Upper lobe of left lung (tissue), 6 donors: ENCODE measurements around the gene CDX2. TPM values are rescaled to one million over a fixed set of nuclear protein-coding genes. Genes with fewer than 3 reads are reported as not detected.

Experiments
- ATAC-seq, 2 donors: fragments of 200-7000 bp; cut with Tn5 transposase; one replicate each; pipeline ENCODE4 v1.9.1; 2022; ENCODE audit warnings: mild to moderate bottlenecking in 2 of 2, moderate library complexity in 2 of 2; ENCODE audit not compliant: low FRiP score in 2 of 2
- DNase-seq, 2 donors: peaks; one replicate each; pipeline ENCODE4 v3.0.0-alpha.2; 2019 to 2020
- H3K27ac ChIP-seq, 4 donors: fragments of 200-600 bp; sonication (generic); one replicate each; pipeline ENCODE4 v1.5.1; 2016 to 2019
- H3K27me3 ChIP-seq, 4 donors: fragments of 200-600 bp; sonication (generic); one replicate each; pipeline ENCODE4 v1.5.1; 2017 to 2019
- H3K36me3 ChIP-seq, 4 donors: fragments of 200-600 bp; sonication (generic); one replicate each; pipeline ENCODE4 v1.5.1; 2016 to 2019
- H3K4me1 ChIP-seq, 4 donors: fragments of 200-600 bp; sonication (generic); one replicate each; pipeline ENCODE4 v1.5.1; 2018 to 2019
- H3K4me3 ChIP-seq, 4 donors: fragments of 200-600 bp; sonication (generic); one replicate each; pipeline ENCODE4 v1.5.1; 2017 to 2019; ENCODE audit warnings: mild to moderate bottlenecking in 2 of 4, moderate library complexity in 1 of 4
- H3K9me3 ChIP-seq, 4 donors: fragments of 200-600 bp; sonication (generic); one replicate each; pipeline ENCODE4 v1.5.1; 2018 to 2019
- EP300 ChIP-seq, 4 donors: sonication (generic); formaldehyde crosslinking; IDR thresholded peaks; one replicate each; pipeline ENCODE4 v1.5.1; 2017; ENCODE audit warnings: antibody characterized with exemption in 4 of 4, control low read depth in 2 of 4
- POLR2A ChIP-seq, 4 donors: fragments of 450-650 bp; IDR thresholded peaks; one replicate each; pipeline ENCODE4 v1.5.1; 2016 to 2017; ENCODE audit warnings: antibody characterized with exemption in 4 of 4, mild to moderate bottlenecking in 2 of 4
- POLR2AphosphoS5 ChIP-seq, 2 donors: sonication (generic); formaldehyde crosslinking; IDR thresholded peaks; one replicate each; pipeline ENCODE4 v1.5.1; 2017; ENCODE audit warnings: antibody characterized with exemption in 2 of 2
- WGBS, 2 donors: methylation state at CpG; one replicate each; pipeline ENCODE4 v1.1.5; 2017 to 2018; 5-methylcytosine and 5-hydroxymethylcytosine counted together
- small RNA-seq, 4 donors: library from RNA; depleted of rRNA; stranded (forward); fragments of <200 nt; gene quantifications; one replicate each; pipeline ENCODE3, GENCODE V24; 2016
- total RNA-seq, 6 donors: library from RNA; depleted of rRNA in 4 of 6; stranded (reverse); fragments of >200 nt in 4 of 6; gene quantifications; one replicate each; pipeline versions ENCODE4 v1.1.0 to v1.2.1, GENCODE V29; 2016 to 2021
- TF ChIP-seq, protein P1 (sequence below), 6 experiments: fragments of 450-650 bp in 4 of 6; fragments of 200-600 bp in 2 of 6; sonication (generic) in 2 of 6; IDR thresholded peaks; one replicate each; pipeline ENCODE4 v1.5.1; 2016 to 2019; ENCODE audit warnings: antibody characterized with exemption in 6 of 6
- donor health status: DM: no; HTN: no; CAD: no; lungs with moderate emphysema.
- donor health status: DM: no; HTN: yes; CAD: no; lungs with severe emphysema.

Gene CDX2
- total RNA-seq, 6 donors from 2014 or later = 0.14 TPM; not detected in 5

DNA sequence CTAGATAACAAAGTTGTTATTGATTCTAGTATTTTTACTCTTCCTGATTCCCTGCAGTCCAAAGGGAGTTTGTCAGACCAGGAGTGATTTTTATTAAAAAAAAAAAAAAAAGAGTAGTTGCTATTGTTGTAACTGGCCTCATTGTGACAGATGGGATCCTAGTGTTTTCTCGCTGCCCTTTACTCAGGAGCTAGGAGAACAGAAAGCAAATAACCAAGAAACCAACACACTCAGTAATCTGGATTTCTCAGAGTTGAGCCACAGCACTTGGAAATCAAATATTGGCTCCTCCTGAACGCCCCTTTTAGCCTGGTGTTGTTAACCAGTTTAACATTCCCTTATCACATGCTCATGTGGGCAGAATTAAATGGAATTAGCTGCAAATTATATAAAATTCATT lies 57.6 kb downstream of the CDX2 start:
- DNase-seq (no peak), ATAC-seq (no peak)
- TF ChIP-seq POLR2AphosphoS5 (IDR thresholded peaks at IDR 0.05) (no peak), EP300 (IDR thresholded peaks at IDR 0.05) (no peak), POLR2A (IDR thresholded peaks at IDR 0.05) (no peak)
- TF ChIP-seq, protein P1, sequence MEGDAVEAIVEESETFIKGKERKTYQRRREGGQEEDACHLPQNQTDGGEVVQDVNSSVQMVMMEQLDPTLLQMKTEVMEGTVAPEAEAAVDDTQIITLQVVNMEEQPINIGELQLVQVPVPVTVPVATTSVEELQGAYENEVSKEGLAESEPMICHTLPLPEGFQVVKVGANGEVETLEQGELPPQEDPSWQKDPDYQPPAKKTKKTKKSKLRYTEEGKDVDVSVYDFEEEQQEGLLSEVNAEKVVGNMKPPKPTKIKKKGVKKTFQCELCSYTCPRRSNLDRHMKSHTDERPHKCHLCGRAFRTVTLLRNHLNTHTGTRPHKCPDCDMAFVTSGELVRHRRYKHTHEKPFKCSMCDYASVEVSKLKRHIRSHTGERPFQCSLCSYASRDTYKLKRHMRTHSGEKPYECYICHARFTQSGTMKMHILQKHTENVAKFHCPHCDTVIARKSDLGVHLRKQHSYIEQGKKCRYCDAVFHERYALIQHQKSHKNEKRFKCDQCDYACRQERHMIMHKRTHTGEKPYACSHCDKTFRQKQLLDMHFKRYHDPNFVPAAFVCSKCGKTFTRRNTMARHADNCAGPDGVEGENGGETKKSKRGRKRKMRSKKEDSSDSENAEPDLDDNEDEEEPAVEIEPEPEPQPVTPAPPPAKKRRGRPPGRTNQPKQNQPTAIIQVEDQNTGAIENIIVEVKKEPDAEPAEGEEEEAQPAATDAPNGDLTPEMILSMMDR (IDR thresholded peaks at IDR 0.05) = no peak
- Histone ChIP-seq H3K4me3 (no peak overlapping the region), H3K9me3 (no peaks in the 10 kb centered on the region), H3K4me1 (no peaks in the 10 kb centered on the region), H3K27me3 (peaks cover 2 to 19% (median 7%) of the 10 kb centered on the region in 4 donors), H3K36me3 (no peaks in the 10 kb centered on the region), H3K27ac (no peak overlapping the region)
- 36 to 50% methylated on average over 2 of the region's 2 CpGs for WGBS, 2 donors

Small RNA genes lying within 50 kb of the gene (small RNA-seq; reads per million reads assigned to genes)
- gene ATP5F1EP2 (0 reads per million in 4 donors), gene RN7SL272P (0 to 0.12 (median 0) reads per million in 4 donors)

Other genes with a start within 250 kb of the CDX2 start
- gene GSX1, start 176.8 kb downstream of the CDX2 start, total RNA-seq = not detected
- gene PDX1, start 49.3 kb downstream of the CDX2 start, total RNA-seq = not detected
- gene URAD, start 19.4 kb upstream of the CDX2 start, total RNA-seq = under 1 TPM in 1 of 6 donors, not detected in 5; 0.27 TPM
- gene FLT3, start 131.3 kb upstream of the CDX2 start, total RNA-seq = 1 to 10 TPM in 5 of 6 donors, under 1 TPM in 1; 0.89 to 6.3 (median 1.6) TPM
- gene PAN3, start 169.2 kb upstream of the CDX2 start, total RNA-seq = 10 to 100 TPM; 30.2 to 69.1 (median 34.1) TPM